ENCODE data around the gene ZMIZ1.

- TF ChIP-seq TAF1 (conservative IDR thresholded peaks at IDR 0.05) (no peak), CTCF (IDR thresholded peaks at IDR 0.05; ENCODE audit: low read depth, low read length, missing input control) (no peak), YY1 (IDR thresholded peaks at IDR 0.05) (no peak), NR2F2 (IDR thresholded peaks at IDR 0.05) (no peak), FOXA1 (IDR thresholded peaks at IDR 0.05) (no peak), HNF4G (IDR thresholded peaks at IDR 0.05) (no peak), RAD21 (IDR thresholded peaks at IDR 0.05) (no peak)
- TF ChIP-seq, protein P1, sequence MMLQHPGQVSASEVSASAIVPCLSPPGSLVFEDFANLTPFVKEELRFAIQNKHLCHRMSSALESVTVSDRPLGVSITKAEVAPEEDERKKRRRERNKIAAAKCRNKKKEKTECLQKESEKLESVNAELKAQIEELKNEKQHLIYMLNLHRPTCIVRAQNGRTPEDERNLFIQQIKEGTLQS (IDR thresholded peaks at IDR 0.05) = no peak
Measured at GRCh38 chr10:79351332-79351731, 282.6 kb downstream of the ZMIZ1 start.
